HG02884 (cell line): Measurements from ENCODE around the gene BDH1.
"Not testable (repeated sequence)": the region's sequence is repeated elsewhere in the genome, so short reads cannot be mapped to it uniquely, and the experiment has no call there.

ENCODE experiments used
- ATAC-seq: cut with Tn5 transposase; IDR thresholded peaks from one replicate; pipeline ENCODE4 v1.9.1; 2021; ENCODE audit warnings: mild to moderate bottlenecking, moderate library complexity; ENCODE audit not compliant: unreplicated experiment

The BDH1 gene

GRCh38 chr3:197578376-197578775 lies 22.6 kb upstream of the BDH1 start:
- ATAC-seq, result no peak

GRCh38 chr3:197577366-197578074 lies 21.8 kb upstream of the BDH1 start:
- ATAC-seq, result no peak

GRCh38 chr3:197576838-197577237 lies 21.1 kb upstream of the BDH1 start:
- no peak for ATAC-seq

- ATAC-seq, result no peak
Measured at GRCh38 chr3:197575362-197575761, 19.6 kb upstream of the BDH1 start.

GRCh38 chr3:197574396-197574991 lies 18.7 kb upstream of the BDH1 start:
- not testable (repeated sequence) for ATAC-seq

GRCh38 chr3:197573048-197573767 lies 17.4 kb upstream of the BDH1 start:
- ATAC-seq, result no peak

GRCh38 chr3:197571880-197572172 lies 16.1 kb upstream of the BDH1 start:
- ATAC-seq, result not testable (repeated sequence)

GRCh38 chr3:197571074-197571879 lies 15.5 kb upstream of the BDH1 start:
- ATAC-seq, result not testable (repeated sequence)

- not testable (repeated sequence) for ATAC-seq
Measured at GRCh38 chr3:197569433-197569832, 13.7 kb upstream of the BDH1 start.

GRCh38 chr3:197567904-197568681 lies 12.3 kb upstream of the BDH1 start:
- no peak for ATAC-seq

- ATAC-seq, result not testable (repeated sequence)
Measured at GRCh38 chr3:197566155-197566554, 10.4 kb upstream of the BDH1 start.

- ATAC-seq, result no peak
Measured at GRCh38 chr3:197564097-197564843, 8.5 kb upstream of the BDH1 start.

- ATAC-seq, result no peak
Measured at GRCh38 chr3:197562398-197563251, 6.9 kb upstream of the BDH1 start.

GRCh38 chr3:197561926-197562325 lies 6.2 kb upstream of the BDH1 start:
- no peak for ATAC-seq

GRCh38 chr3:197559651-197560050 lies 3.9 kb upstream of the BDH1 start:
- no peak for ATAC-seq

- ATAC-seq, result peak; percentile 96
Measured at GRCh38 chr3:197554562-197555280, 1.0 kb downstream of the BDH1 start.

- ATAC-seq, result peak; percentile 1
Measured at GRCh38 chr3:197554196-197554561, 1.6 kb downstream of the BDH1 start.

GRCh38 chr3:197552198-197552597 lies 3.6 kb downstream of the BDH1 start:
- no peak for ATAC-seq
